ENCODE measurements around the gene CACNA1C. TPM values are rescaled to one million over a fixed set of nuclear protein-coding genes. Genes with fewer than 3 reads are reported as not detected.

The CACNA1C gene
- total RNA-seq, 4 donors from 2014 or later, result 1.4 to 3.7 (median 2.2) TPM

- Histone ChIP-seq H3K27ac (no peak overlapping the region), H3K27me3 (peaks cover 58% of the 10 kb centered on the region), H3K4me1 (peaks cover 24% of the 10 kb centered on the region), H3K9me3 (no peaks in the 10 kb centered on the region), H3K4me3 (peak overlapping the region; percentile 62), H3K36me3 (no peaks in the 10 kb centered on the region)
- TF ChIP-seq EP300 (IDR thresholded peaks at IDR 0.05) (no peak), POLR2AphosphoS5 (IDR thresholded peaks at IDR 0.05) (no peak), POLR2A (IDR thresholded peaks at IDR 0.05) (no peak), CTCF (IDR thresholded peaks at IDR 0.05) (no peak)
- WGBS, result 12% methylated on average over 30 of the region's 40 CpGs
- DNase-seq (ENCODE audit: low spot score in 2 of 2), result no peak
These were observed 1.6 kb downstream of the CACNA1C start for GRCh38 chr12:2054091-2055018.

DNA sequence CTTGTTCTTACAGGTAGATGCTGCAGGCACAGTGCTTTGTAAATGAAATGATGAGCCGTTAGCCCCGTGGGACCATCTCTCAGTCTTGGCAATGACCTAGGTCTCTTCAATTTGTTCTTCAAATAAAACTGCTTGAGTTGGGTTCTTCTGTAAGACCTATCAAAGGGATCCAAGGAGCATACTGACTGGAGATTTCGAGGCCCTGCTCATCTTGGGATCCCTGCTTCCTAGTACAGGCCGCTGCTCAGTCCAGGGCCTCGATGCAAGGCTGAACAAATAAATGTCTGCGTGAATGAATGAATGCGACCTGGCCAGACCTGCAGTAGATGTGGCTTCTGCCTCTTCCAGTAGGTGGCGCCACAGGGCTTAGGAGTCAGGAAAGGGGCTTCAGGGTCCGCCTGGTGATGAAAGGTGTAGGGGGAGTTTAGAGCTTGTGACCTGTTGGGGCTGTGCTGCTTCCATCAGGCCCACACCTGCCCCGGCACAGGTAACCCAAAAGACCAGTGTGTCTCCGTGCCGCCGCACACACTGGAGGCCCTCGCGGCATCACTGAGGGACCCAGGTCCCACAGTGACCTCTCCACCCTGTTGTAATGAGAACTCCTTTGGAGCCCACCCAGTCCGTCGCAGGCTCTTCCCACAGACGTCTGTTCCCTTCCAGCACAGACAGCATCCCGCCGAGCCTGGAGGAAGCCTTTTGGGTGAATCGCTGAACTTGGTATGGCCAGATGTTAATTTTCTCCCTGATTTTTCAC lies 4.4 kb downstream of the CACNA1C start:
- DNase-seq (ENCODE audit: low spot score in 2 of 2), result peak in 1 of 2 donors; percentile 70

DNA sequence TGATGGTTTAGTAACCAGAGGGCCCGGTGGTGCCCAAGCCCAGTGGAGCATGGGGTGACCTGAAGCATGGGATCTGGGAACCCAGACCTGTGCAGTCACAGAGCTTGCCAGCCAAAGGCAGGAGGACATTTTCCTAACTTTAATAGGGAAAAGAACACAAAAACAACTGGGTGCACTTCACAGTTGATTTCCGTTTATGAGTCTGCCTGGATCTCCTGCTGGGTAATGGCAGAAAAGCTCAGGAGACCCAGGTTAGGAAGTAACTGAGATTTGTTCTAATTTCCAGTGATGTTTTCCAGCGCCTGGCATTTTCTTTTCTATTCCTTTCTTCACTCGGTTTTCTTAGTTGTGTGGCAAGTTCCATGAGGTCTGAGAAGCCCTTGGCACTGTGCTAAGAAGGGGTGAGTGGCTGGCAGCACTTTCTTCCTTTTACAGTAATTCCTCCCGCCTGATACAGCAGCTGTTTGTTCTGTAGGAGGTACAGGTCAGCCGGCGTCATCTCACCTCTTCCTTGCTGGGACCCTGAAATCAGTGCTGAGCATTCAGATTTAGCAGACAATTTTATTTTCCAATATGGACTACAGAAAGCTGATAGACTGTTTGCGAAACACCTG lies 5.1 kb downstream of the CACNA1C start:
- 82% methylated on average over 8 of the region's 8 CpGs for WGBS
- Histone ChIP-seq H3K27ac (no peak overlapping the region), H3K36me3 (no peaks in the 10 kb centered on the region), H3K9me3 (no peaks in the 10 kb centered on the region), H3K27me3 (peaks cover 40% of the 10 kb centered on the region), H3K4me1 (peaks cover 18% of the 10 kb centered on the region), H3K4me3 (no peak overlapping the region)
- no peak for TF ChIP-seq EP300 (IDR thresholded peaks at IDR 0.05)
- TF ChIP-seq CTCF (IDR thresholded peaks at IDR 0.05), result no peak
- TF ChIP-seq POLR2A (IDR thresholded peaks at IDR 0.05), result no peak
- no peak for TF ChIP-seq POLR2AphosphoS5 (IDR thresholded peaks at IDR 0.05)
- no peak for DNase-seq (ENCODE audit: low spot score in 2 of 2)

More for the DNA sequence above, 4.4 kb downstream of the CACNA1C start:
- peaks cover 42% of the 10 kb centered on the region for H3K27me3 ChIP-seq
- H3K27ac ChIP-seq, result no peak overlapping the region
- H3K9me3 ChIP-seq, result no peaks in the 10 kb centered on the region
- no peak overlapping the region for H3K4me3 ChIP-seq
- WGBS, result 52% methylated on average over 13 of the region's 21 CpGs
- no peaks in the 10 kb centered on the region for H3K36me3 ChIP-seq
- peaks cover 19% of the 10 kb centered on the region for H3K4me1 ChIP-seq
- TF ChIP-seq POLR2AphosphoS5 (IDR thresholded peaks at IDR 0.05) (no peak), CTCF (IDR thresholded peaks at IDR 0.05) (peak; percentile 34 to 45)

DNA sequence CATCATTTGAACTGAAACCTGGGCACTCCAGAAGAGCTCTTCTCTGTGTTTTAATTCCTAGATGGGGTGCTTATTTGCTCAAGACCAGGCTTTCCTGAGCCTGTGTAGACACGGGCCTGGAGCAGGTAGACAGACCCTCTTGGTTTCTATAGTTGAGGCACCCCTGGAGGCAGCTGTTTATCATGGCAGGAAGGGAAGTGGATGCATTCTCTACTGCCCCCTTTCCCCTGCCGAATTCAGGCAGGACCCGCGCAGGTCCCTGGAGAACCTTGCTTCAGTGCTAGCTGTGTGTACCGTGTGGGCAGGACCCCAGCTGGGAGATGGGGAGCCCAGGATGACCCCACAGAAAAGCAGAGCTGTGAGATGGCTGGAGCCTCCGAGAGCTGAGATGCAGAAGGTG lies 6.0 kb downstream of the CACNA1C start:
- H3K4me1 ChIP-seq, result peaks cover 12% of the 10 kb centered on the region
- WGBS, result 87% methylated on average over 5 of the region's 6 CpGs
- no peaks in the 10 kb centered on the region for H3K9me3 ChIP-seq
- DNase-seq (ENCODE audit: low spot score in 2 of 2), result no peak
- no peak overlapping the region for H3K4me3 ChIP-seq
- no peak overlapping the region for H3K27ac ChIP-seq
- no peak for TF ChIP-seq CTCF (IDR thresholded peaks at IDR 0.05)
- no peak for TF ChIP-seq EP300 (IDR thresholded peaks at IDR 0.05)
- no peak for TF ChIP-seq POLR2AphosphoS5 (IDR thresholded peaks at IDR 0.05)
- TF ChIP-seq POLR2A (IDR thresholded peaks at IDR 0.05), result no peak
- peaks cover 32% of the 10 kb centered on the region for H3K27me3 ChIP-seq
- no peaks in the 10 kb centered on the region for H3K36me3 ChIP-seq

Data from suprapubic skin (tissue), 4 donors.